GM19452 (cell line): Measurements from ENCODE around the gene NLK.

Experiments used
- ATAC-seq: cut with Tn5 transposase; IDR thresholded peaks from one replicate; pipeline ENCODE4 v1.9.1; 2021; ENCODE audit not compliant: unreplicated experiment

Gene NLK

DNA sequence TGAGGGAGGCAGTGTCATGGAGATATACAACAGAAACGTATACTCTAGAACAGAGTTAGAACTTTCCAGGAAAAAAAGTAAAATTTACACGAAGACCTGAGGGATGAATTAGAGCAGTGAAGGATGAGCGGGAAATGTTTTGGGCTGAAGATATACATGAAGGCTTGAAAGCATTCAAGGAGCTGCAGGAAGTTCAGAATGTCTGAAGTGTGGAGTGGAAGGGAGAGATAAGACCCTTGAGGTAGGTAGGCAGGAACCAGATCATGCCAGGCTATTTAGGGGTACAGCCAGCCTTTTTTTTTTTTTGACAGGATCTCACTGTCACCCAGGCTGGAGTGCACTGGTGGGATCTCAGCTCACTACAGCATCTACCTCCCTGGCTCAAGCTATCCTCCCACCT lies 3.2 kb upstream of the NLK start:
- ATAC-seq: no peak

DNA sequence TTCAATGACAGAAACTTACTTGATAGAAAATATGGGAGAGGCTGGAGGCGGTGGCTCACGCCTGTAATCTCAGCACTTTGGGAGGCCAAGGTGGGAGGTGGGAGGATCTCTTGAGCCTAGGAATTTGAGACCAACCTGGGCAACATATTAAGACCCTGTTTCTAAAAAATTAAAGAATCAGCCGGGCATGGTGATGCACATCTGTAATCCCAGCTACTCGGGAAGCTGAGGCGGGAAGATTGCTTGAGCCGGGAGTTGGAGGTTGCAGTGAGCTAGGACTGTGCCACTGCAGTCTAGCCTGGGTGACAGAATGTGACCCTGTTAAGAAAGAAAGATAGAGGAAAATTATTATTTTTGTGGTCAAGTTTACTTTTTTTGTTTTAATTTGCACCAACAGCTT lies 2.1 kb upstream of the NLK start:
- ATAC-seq: no peak

DNA sequence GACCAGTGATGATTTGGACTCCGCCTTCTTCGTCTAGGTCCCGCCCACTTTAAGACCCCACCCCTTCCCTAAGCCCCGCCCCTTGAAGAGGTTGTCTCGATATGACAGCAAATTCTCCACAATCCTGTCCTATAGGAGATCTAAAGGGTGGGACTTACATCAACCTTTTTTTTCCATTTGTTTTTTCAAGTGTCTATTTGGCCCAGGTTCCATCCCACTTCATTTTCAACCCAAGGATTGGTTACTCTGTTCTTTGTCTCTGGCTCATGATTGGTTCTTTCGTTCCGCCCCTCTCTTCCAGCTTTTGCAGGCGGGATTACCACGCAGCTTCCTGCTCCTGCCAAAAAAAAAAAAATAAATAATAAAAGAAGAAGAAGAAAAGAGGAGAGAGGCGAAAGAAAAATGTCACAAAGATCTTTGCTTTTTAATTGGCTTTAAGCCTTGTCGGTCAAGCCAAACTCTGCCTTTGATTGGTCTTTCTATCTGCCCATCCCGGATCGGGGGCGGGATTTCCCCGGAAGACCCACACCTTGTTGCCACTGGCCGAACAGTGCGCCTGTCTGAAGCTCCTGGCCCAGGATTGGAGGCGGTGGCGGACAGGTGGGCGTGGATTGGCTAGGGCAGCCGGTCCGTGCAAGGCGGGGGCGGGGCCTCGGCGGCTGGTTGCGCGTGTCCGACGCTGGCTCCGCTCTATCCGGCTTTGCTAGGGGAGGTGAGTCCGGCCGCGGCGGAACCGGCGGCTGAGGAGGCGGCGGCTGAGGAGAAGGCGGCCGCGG lies 1.2 kb upstream of the NLK start:
- peak; percentile 88 for ATAC-seq

DNA sequence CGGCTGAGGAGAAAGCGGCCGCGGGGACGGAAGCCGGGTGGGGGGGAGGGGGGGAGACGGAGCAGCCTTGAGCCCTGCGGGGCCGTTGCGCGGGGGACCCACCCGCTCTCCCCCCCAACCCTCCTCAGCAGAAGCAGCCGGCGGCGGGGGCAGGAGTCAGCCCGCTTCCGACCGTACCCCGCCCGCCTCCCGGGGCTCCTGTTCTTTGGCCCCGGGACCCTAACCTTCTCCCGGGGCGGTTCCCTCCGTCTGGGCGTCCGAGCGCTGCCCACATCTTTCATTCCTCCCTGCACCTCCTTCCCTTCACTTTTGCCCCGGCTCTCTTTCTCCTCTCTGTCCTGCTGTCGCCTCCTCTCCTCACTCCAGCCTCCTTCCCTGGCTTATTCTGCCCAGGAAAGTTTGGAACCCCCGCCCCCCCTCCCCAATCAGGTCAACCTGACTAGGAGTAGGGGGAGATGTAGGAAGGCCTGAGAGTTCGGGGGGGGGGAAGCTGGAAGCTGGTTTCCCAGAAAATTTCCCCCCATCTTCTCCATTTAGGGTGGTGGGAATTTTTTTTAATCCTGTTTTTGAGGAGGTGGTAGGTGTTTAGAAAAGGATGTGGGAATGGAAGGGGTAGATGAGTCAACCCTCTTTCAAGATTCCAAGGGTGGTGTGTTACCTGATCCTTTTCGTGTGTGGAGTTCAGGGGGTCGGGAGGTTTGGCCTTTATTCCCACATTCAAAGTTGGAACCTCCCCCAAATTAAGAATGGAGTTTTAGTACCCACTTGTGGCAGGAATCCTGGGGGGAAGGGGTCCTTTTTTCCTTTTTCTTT lies 427 bp upstream of the NLK start:
- ATAC-seq: peak; percentile 11

DNA sequence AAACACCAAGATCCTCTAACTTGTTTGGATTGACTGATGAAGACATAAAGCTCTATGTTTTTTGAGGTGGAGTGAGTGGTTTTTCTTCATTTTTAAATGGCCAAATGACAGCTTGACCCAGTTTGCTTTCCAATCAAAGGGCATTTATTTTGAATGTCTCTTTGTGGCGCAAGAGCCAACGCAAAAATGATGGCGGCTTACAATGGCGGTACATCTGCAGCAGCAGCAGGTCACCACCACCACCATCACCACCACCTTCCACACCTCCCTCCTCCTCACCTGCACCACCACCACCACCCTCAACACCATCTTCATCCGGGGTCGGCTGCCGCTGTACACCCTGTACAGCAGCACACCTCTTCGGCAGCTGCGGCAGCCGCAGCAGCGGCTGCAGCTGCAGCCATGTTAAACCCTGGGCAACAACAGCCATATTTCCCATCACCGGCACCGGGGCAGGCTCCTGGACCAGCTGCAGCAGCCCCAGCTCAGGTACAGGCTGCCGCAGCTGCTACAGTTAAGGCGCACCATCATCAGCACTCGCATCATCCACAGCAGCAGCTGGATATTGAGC lies 329 bp downstream of the NLK start:
- ATAC-seq: no peak

DNA sequence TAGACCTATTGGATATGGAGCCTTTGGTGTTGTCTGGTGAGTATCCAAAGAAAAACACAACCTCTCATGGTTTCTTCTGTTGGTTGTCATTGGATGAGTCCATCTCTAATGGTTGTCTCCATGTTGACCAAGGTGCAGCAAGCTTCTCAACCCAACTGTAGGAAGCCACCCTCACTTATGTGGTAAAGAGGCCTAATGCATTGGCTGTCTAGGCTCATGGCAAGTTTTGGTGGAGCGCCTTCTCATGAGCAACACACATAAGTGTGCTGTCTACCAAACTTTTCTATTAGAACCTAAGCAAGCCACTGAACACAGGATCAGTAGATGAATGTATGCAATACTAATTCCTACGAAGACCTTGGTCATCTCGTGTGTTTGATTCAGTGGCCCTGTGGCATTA lies 819 bp downstream of the NLK start:
- ATAC-seq: no peak

DNA sequence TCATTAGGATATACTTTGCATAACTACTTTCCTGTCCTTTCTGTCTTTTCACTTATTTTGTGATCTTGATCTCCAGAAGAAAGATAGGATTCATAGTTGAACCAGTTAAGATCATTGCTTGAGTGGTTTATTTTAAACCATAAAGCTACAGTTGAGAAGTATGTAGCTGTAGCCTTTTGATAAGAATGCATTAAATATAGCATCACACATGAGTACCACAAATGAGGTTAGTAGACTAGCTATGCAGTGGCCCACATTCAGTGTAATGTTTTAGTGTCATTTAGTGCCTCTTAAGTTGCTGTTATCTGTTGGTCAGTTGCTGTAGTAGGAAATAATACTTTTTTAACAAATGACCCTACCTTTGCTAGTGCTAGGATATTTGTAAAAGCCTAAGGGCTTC lies 1.3 kb downstream of the NLK start:
- no peak for ATAC-seq

DNA sequence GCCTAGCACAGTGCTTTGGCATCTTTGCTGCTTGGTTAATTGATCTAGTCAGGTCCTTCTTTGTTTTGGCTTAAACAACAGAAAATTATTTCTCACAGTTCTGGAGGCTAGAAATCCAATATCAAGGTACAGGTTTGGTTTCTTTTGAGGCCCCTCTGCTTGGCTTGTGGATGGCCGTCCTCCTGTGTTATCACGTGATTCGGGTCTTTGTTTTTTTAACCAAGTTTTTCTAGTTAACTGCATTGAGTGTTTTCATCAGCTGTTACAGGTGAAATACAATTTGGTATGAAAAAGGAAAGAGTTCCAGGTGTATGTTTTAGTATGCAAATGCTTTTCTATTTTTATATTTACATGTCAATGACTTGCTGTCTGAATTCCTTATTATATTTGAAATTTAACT lies 2.8 kb downstream of the NLK start:
- no peak for ATAC-seq

DNA sequence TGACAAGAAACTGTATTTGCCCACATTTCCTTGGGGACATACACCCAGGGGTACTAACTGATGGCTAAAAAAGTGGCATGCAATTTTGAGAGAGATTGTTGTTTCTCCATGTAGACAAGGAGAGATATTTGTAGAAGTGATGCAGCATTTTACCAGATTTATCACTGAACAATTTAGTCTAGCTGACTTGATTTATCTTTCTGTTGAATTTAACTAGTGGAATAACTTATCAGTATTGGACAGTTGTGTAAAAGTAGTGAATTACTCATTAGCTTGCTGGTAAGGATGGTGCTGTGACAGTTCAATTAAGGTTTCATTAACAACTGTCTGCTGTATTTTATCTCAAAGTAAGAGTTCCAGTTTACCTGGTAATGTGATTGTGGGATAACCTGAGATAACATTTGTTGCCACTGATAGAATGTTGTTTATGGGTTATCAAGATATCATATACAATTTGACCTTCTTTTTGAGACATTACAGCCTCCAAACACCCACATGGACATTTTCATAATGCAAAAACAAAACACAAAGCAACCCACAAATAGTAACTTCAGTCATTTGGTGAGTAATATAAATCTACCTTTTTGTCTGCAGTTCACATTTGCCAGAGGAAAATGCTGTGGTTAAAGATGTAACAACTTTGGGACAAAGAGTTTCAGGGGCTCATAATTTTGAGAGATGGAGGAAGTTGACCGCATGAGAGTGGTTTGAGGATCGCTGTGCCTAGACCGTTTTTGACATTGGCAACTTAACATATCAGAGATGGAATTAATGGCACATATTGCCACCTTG lies 3.8 kb downstream of the NLK start:
- no peak for ATAC-seq

DNA sequence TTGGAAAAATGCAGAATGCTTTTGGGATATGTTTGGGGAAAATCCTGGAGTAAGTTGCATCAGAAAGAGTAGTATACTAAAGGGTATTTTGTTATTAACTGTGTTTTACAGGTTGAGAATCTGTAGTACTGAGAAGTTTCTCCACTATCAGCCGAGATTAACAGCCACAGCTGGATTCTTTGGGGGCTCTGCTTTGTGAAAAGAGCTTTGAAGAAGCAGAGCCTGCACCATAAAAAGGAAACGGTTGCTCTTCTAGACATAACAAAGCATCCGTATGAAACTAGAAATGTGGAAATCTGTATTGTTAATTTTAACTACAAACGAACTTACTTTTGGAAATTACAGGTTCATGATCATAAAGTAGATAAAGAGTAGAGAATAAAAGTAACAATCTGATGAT lies 5.3 kb downstream of the NLK start:
- ATAC-seq: no peak

DNA sequence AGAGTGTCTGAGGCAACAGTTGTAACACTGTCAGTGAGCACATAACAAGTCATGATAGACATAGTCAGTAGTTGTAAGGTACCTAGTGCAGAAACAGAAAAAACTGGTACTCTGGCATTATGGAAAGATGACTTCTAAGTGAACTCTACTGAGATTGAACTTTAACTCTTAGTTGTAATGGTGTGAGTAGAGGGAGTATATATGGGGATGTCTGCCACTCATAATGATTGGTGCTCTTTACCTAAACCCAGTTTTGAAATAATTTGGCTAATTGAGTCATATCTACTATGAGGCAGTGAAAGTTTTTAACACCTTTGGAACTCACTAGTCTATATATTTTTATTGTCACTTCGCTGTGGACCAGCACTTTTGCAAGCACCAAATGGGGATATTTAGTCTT lies 6.6 kb downstream of the NLK start:
- no peak for ATAC-seq

DNA sequence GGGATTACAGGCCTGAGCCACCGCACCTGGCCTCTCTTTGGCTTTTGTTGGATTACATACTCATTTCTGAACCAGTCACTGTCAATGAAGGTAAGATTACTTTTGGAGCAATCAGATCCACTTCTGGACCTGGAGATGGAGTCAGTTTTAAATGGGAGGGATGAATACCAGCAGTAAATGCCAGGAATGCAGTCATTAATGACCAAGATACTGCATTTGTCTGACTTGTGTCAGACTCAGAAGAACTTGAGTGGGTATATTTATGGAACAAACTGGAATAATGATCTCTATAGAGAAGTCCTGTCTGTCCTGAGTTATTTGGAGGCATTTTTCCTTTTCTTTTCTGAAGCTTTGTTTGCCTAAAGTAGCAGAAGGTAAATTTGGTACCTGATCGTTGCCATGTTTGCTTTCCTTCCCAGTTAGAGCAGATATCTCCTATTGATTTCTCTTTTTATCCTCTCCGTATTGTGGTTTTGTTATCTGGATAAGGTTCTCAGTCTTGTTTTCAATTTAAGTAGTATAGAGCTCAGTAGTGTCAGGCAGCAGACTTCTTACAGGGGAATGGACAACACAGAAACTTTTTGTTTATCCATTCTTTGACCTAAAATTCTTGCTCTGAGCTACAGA lies 10.7 kb downstream of the NLK start:
- no peak for ATAC-seq

DNA sequence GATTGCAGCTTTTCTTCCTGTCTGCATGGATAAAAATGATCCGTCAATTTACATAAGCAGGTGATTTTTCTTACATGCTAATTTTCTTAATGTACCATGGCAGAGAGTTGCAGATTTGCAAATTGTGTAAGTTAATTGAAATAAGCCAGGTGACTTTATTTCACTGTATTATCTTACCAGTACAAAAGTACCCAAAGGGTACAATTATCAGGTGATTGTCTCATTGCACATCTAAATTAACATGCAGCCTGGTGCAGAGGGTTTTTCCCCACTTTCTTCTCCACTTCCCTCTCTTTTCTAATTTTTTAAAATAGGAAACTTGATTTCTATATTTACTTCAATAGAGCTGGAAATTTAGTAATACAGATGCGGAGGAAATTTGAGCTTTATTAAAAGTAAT lies 11.2 kb downstream of the NLK start:
- no peak for ATAC-seq

DNA sequence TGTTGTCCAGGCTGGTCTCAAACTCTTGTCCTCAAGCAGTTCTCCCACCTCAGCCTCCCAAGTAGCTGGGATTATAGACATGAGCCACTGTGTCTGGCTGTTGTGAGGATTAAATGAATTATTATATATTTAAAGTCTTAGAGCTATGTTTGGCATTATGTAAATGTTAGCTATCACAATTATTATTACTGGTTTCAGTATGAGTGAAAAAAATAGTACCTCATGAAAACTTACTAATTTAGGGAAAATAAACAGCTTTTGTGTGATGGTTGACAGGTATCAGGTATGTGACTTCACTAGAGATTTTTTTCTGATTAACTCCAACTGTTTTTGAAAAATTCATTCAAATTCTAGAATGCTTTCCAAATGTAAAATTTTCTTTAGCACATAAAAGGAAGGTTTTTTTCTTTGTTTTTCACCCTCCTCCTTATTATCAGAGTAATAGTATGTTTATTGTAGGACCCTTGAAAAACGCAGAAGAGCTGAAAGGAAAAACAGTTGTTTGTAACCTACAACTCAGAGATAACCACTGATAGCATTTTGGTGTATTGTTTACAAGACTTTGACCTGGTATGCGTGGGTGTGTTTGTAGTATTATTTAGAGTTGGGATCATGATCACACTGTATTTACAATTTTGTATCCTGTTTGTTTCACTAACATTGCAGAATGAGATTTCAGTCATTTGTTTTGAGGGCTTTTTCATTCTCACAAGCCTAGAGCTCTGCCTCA lies 13.2 kb downstream of the NLK start:
- no peak for ATAC-seq

DNA sequence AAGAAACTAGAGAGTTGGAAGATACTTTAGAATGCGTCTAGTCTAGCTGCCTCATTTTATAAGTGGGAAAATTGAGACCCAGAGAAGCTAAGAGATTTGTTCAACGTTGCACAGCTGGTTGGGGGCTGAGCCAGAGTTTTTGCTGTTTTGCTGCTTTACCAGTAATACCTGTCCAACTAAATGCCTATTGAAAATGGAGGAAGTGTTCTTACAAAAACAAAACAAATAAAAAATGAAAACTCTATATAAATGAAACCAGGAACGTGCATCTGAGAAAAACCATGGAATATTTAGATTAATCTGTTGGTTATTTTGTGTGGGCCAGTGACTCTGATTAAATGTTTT lies 13.8 kb downstream of the NLK start:
- ATAC-seq: no peak

DNA sequence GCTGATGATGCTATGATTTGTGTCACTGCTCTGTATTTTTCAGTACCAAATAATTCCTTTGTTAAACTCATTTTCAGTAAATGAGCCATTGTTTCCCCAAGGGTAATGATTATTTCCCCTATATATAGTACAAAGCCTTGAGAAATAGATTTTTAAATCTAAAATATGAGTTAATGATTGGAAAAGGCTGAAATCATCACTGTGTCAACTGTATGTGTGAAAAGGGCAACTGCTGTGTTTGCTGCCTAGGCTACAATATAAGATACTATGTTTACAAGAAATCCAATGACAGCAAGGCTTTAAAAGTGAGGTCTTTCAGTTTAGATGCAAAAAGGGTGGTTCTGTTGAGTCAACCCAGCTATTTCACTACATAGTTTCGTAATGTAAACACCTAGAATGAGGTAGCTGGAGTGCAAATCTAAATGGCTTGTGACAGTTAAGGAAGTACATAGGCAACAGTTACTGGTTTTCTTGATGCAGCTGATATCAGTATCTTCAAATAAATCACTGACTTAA lies 15.3 kb downstream of the NLK start:
- ATAC-seq: peak; percentile 91

DNA sequence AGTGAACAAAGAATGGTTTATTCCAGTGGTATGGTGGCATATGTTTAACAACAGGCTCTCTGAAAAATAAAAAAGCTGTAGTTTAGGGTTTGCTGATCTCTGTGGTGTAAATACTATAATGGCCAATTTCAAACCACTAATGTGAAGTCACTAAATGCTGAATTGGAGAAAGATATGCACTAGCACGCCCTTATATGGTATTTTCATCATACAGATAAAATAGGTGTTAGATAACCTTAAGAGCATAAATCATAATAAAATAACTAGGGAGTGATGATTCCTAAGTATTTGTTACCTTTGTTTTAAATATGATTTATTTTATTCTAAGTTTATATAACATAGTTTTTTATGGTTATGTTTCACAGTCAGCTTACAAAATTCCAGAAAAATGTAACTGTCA lies 17.2 kb downstream of the NLK start:
- no peak for ATAC-seq

DNA sequence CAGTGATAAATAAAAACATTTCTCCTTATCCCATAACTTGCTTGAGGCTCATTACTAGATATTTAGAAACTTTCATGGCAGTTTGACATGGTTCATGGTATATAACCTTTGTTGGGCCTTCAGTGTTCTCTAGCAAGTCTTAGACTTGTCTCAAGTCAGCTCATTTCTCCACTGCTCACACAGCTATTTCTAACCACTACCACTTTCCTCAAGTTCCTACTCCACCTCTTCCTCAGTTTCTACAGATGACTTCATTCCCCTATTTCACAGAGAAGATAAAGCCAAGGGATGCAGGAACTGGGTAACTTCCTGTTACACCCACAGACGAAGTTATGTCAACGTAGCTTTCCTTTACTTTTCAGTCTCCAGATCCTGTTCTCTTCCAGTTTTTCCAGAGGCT lies 23.2 kb downstream of the NLK start:
- ATAC-seq: no peak

DNA sequence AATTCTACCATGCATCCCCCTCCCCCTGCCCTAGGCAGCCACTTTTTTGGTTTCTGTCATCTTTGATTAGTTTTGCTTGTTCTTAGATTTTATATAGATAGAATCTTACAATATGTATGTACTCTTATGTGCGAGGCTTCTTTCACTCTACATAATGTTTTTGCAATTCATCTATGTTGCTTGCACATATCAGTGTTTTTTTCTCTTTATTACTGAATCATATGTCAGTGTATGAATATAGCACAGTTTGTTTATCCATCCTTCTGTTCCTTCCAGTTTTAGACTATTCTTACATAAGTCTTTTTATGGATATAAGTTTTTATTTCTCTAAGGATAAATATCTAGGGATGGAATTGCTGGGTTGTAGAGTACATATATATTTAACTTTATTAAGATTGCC lies 26.6 kb downstream of the NLK start:
- ATAC-seq: no peak

DNA sequence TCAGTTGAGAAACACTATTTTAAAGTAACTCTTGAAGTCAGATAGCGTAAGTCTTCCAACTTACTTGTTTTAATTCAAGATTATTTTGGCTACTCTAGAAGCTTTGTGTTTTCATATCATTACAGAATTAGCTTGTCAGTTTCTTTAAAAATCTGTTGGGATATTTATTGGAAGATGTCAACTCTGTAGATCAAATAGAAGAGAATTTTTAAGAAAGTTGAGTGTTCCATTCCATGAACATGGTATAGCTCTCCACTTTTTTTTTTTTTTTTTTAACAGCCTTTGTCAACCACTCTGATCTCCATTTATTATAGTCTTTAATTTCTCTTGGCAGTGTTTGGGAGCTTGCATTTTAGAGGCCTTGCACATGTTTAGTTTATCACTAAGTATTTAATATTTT lies 28.7 kb downstream of the NLK start:
- ATAC-seq: no peak
